Nephron (organoid): ENCODE data around the gene DSCAM.

ENCODE experiments used
- H3K27ac Mint-ChIP-seq, 3 experiments: 2 replicates each; pipeline ENCODE4 v1.8.0; 2020; ENCODE audit warnings: mixed read lengths in 3 of 3, mild to moderate bottlenecking in 2 of 3, moderate library complexity in 1 of 3
- H3K27me3 Mint-ChIP-seq: 2 replicates; pipeline ENCODE4 v1.8.0; 2021; ENCODE audit warnings: low read depth, mild to moderate bottlenecking, moderate library complexity, mixed read lengths
- H3K36me3 Mint-ChIP-seq: 2 replicates; pipeline ENCODE4 v1.8.0; 2020; ENCODE audit warnings: low read depth, mixed read lengths
- H3K4me1 Mint-ChIP-seq: 2 replicates; pipeline ENCODE4 v1.8.0; 2020; ENCODE audit warnings: mixed read lengths
- H3K4me3 Mint-ChIP-seq, 3 experiments: 2 replicates each; pipeline ENCODE4 v1.8.0; 2020; ENCODE audit warnings: mild to moderate bottlenecking in 3 of 3, mixed read lengths in 3 of 3, moderate library complexity in 2 of 3
- H3K9me3 Mint-ChIP-seq: 2 replicates; pipeline ENCODE4 v1.8.0; 2020; ENCODE audit warnings: mixed read lengths
- TF ChIP-seq, protein P1 (sequence below), 3 experiments: fragments of 200-600 bp; sonication (generic); IDR thresholded peaks; one replicate each; pipeline ENCODE4 v1.5.0; 2021; ENCODE audit warnings: antibody characterized with exemption in 3 of 3; ENCODE audit not compliant: unreplicated experiment in 3 of 3

DSCAM gene

GRCh38 chr21:40053007-40053406 is 794.0 kb downstream of the DSCAM start:
- Mint-ChIP-seq H3K4me3 (no peak overlapping the region), H3K27me3 (peaks cover 18% of the 10 kb centered on the region), H3K9me3 (peaks cover 2% of the 10 kb centered on the region), H3K4me1 (peaks cover 15% of the 10 kb centered on the region), H3K36me3 (no peaks in the 10 kb centered on the region), H3K27ac (no peak overlapping the region)
- TF ChIP-seq, protein P1, sequence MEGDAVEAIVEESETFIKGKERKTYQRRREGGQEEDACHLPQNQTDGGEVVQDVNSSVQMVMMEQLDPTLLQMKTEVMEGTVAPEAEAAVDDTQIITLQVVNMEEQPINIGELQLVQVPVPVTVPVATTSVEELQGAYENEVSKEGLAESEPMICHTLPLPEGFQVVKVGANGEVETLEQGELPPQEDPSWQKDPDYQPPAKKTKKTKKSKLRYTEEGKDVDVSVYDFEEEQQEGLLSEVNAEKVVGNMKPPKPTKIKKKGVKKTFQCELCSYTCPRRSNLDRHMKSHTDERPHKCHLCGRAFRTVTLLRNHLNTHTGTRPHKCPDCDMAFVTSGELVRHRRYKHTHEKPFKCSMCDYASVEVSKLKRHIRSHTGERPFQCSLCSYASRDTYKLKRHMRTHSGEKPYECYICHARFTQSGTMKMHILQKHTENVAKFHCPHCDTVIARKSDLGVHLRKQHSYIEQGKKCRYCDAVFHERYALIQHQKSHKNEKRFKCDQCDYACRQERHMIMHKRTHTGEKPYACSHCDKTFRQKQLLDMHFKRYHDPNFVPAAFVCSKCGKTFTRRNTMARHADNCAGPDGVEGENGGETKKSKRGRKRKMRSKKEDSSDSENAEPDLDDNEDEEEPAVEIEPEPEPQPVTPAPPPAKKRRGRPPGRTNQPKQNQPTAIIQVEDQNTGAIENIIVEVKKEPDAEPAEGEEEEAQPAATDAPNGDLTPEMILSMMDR (IDR thresholded peaks at IDR 0.05; ENCODE audit: unreplicated experiment in 3 of 3): no peak

DNA sequence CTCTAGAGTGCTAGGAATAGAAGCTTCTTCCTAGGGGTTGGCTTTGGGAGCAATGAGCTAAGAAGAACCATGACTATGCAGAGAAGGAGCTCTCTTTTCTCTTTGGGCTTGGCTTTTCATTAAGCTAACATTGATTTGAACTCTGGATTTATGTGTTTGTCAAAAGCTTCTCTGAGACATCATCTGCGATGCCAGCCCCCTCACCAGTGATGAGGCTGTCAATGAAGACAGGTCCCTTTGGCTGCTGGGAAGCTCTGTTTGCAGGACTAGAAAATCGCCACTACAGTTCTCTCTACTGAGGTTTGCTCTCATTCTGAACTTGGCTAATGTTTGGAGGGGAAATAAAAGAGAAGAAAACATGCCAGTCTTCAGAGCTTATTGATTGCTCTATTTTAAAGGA is 794.7 kb downstream of the DSCAM start:
- Mint-ChIP-seq H3K4me3 (no peak overlapping the region), H3K36me3 (no peaks in the 10 kb centered on the region), H3K27ac (no peak overlapping the region), H3K9me3 (peaks cover 2% of the 10 kb centered on the region), H3K27me3 (peaks cover 15% of the 10 kb centered on the region), H3K4me1 (peaks cover 15% of the 10 kb centered on the region)
- TF ChIP-seq, protein P1 (IDR thresholded peaks at IDR 0.05; ENCODE audit: unreplicated experiment in 3 of 3): no peak

DNA sequence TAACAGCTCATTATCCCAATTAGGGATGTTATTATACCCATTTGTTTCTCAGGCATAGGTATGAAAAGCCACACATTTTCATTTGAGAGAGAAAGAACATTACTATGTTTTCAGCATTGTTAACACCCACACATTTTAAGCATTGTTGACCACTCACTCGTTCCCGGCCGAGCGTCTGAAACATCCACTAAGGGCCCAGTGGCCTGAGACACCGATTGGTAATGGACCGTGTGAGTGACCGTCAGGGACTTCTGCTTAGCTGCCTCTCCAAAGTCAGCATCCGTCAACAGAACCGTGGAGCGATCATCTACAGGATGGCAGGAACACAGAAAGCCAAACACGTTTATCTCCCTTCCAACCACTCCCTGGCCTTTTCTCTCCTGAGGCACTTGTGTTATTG is 795.2 kb downstream of the DSCAM start:
- Mint-ChIP-seq H3K27me3 (peaks cover 12% of the 10 kb centered on the region), H3K4me1 (peaks cover 15% of the 10 kb centered on the region), H3K4me3 (no peak overlapping the region), H3K27ac (no peak overlapping the region), H3K9me3 (peaks cover 2% of the 10 kb centered on the region), H3K36me3 (no peaks in the 10 kb centered on the region)
- TF ChIP-seq, protein P1 (IDR thresholded peaks at IDR 0.05; ENCODE audit: unreplicated experiment in 3 of 3): no peak

- peaks cover 7% of the 10 kb centered on the region for H3K27me3 Mint-ChIP-seq
- TF ChIP-seq, protein P1 (IDR thresholded peaks at IDR 0.05; ENCODE audit: unreplicated experiment in 3 of 3): no peak
- peak overlapping the region in 1 of 3 experiments; percentile 10 for H3K27ac Mint-ChIP-seq
- H3K36me3 Mint-ChIP-seq: no peaks in the 10 kb centered on the region
- no peak overlapping the region for H3K4me3 Mint-ChIP-seq
- peaks cover 15% of the 10 kb centered on the region for H3K4me1 Mint-ChIP-seq
- H3K9me3 Mint-ChIP-seq: no peaks in the 10 kb centered on the region
Measured at GRCh38 chr21:40049931-40050290, 797.0 kb downstream of the DSCAM start.

- peaks cover 4% of the 10 kb centered on the region for H3K27me3 Mint-ChIP-seq
Measured at GRCh38 chr21:40049031-40049930, 797.7 kb downstream of the DSCAM start.

More at GRCh38 chr21:40049031-40049930, 797.7 kb downstream of the DSCAM start:
- Mint-ChIP-seq H3K36me3 (no peaks in the 10 kb centered on the region), H3K4me3 (no peak overlapping the region), H3K27ac (peak overlapping the region in 1 of 3 experiments; percentile 10), H3K4me1 (peaks cover 15% of the 10 kb centered on the region), H3K9me3 (no peaks in the 10 kb centered on the region)
- TF ChIP-seq, protein P1 (IDR thresholded peaks at IDR 0.05; ENCODE audit: unreplicated experiment in 3 of 3): no peak
